NCI-H526 (cell line): ENCODE results near the gene LDLRAD4.
A peak's percentile ranks its signal among the peaks of the same experiment; 100 is the strongest.
"Not testable (repeated sequence)": the region's sequence is repeated elsewhere in the genome, so short reads cannot be mapped to it uniquely, and the experiment has no call there.

Experiments used
- DNase-seq, 2 experiments: peaks; one replicate each; lab custom pipeline; 2025; lab: John Stamatoyannopoulos, UW

Gene LDLRAD4

GRCh38 chr18:13635046-13635445, 416.5 kb downstream of the LDLRAD4 start:
- DNase-seq: no peak

GRCh38 chr18:13638719-13639595, 420.4 kb downstream of the LDLRAD4 start:
- DNase-seq: no peak

GRCh38 chr18:13640266-13640860, 421.8 kb downstream of the LDLRAD4 start:
- no peak for DNase-seq

GRCh38 chr18:13641551-13642439, 423.2 kb downstream of the LDLRAD4 start:
- DNase-seq: no peak

- DNase-seq: no peak
Observed at GRCh38 chr18:13642440-13642827, 423.9 kb downstream of the LDLRAD4 start.

- no peak for DNase-seq
Observed at GRCh38 chr18:13643261-13643751, 424.7 kb downstream of the LDLRAD4 start.

GRCh38 chr18:13645093-13645492, 426.5 kb downstream of the LDLRAD4 start:
- no peak for DNase-seq

- DNase-seq: no peak
Observed at GRCh38 chr18:13646633-13647032, 428.1 kb downstream of the LDLRAD4 start.

- no peak for DNase-seq
Observed at GRCh38 chr18:13647761-13648160, 429.2 kb downstream of the LDLRAD4 start.

- DNase-seq: no peak
Observed at GRCh38 chr18:13649397-13650390, 431.1 kb downstream of the LDLRAD4 start.

GRCh38 chr18:13653746-13654433, 435.3 kb downstream of the LDLRAD4 start:
- peak in 1 of 2 experiments; percentile 25 for DNase-seq

- DNase-seq: no peak
Observed at GRCh38 chr18:13657974-13658373, 439.4 kb downstream of the LDLRAD4 start.

GRCh38 chr18:13658436-13659204, 440.1 kb downstream of the LDLRAD4 start:
- no peak for DNase-seq

GRCh38 chr18:13660510-13660909, 441.9 kb downstream of the LDLRAD4 start:
- DNase-seq: no peak

- DNase-seq: no peak
Observed at GRCh38 chr18:13661051-13661778, 442.7 kb downstream of the LDLRAD4 start.

- DNase-seq: no peak
Observed at GRCh38 chr18:13661779-13662256, 443.3 kb downstream of the LDLRAD4 start.

GRCh38 chr18:13672657-13673056, 454.1 kb downstream of the LDLRAD4 start:
- no peak for DNase-seq

GRCh38 chr18:13676471-13676870, 457.9 kb downstream of the LDLRAD4 start:
- DNase-seq: no peak

GRCh38 chr18:13677350-13677749, 458.8 kb downstream of the LDLRAD4 start:
- DNase-seq: not testable (repeated sequence)
